Tibial nerve (tissue), 3 donors: ENCODE results near the gene TXNIP.

Experiments used
- EP300 ChIP-seq, 2 donors: sonication (generic); formaldehyde crosslinking; IDR thresholded peaks; one replicate each; pipeline ENCODE4 v1.6.1; 2017; ENCODE audit warnings: antibody characterized with exemption in 2 of 2, mild to moderate bottlenecking in 1 of 2
- POLR2A ChIP-seq, 2 donors: fragments of 450-650 bp; IDR thresholded peaks; one replicate each; pipeline ENCODE4 v1.6.1; 2017; ENCODE audit warnings: antibody characterized with exemption in 2 of 2, mild to moderate bottlenecking in 2 of 2, moderate library complexity in 2 of 2

DNA sequence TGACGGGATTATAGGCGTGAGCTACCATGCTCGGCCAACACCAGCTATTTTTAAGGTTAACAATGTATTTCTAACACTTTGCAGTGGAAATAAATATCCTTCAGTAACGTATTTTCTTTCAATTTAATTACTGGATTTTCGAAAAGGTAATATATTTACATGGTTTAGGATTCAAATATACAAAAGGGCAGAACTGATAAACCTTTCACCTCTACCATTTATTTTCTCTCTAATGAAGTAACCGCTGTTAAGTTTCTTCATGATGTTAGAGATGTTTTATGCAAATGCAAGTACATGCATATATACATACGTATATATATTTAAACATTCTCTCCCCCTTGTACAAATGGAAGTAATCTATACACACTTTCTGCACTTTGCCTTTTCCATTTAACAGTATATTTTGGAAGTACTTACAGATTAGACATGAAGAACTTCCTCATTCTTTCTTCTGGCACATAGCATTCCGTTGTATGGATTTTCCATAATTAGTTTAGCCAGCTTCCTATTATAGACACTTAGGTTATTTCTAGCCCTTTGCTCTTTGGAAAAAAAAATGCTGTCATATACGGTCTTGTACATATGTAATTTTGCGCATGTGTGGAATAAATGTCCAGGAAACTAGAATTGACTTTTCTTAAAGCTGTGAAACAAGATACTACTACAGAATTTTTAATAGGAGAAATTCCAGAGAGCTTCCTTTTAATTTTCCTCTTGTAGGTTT is 40.0 kb upstream of the TXNIP start:
- no peak for TF ChIP-seq POLR2A (IDR thresholded peaks at IDR 0.05)
- no peak for TF ChIP-seq EP300 (IDR thresholded peaks at IDR 0.05)
